NCI-H2029 treated with DMSO at 0.1 percent for 48 hours (cell line): Measurements from ENCODE around the gene DLG2.

Experiments used
- DNase-seq: peaks from one replicate; lab custom pipeline; 2025; lab: John Stamatoyannopoulos, UW

Gene DLG2

GRCh38 chr11:84660257-84660977, 966.7 kb downstream of the DLG2 start:
- DNase-seq, result no peak

- no peak for DNase-seq
Measured at GRCh38 chr11:84655712-84656111, 971.4 kb downstream of the DLG2 start.

GRCh38 chr11:84648471-84648870, 978.7 kb downstream of the DLG2 start:
- DNase-seq, result no peak

- DNase-seq, result no peak
Measured at GRCh38 chr11:84645988-84646694, 981.0 kb downstream of the DLG2 start.

GRCh38 chr11:84642500-84642899, 984.6 kb downstream of the DLG2 start:
- DNase-seq, result no peak

- no peak for DNase-seq
Measured at GRCh38 chr11:84634309-84634708, 992.8 kb downstream of the DLG2 start.

GRCh38 chr11:84628871-84629620, 998.1 kb downstream of the DLG2 start:
- no peak for DNase-seq

- DNase-seq, result no peak
Measured at GRCh38 chr11:84626256-84626655, 1000.9 kb downstream of the DLG2 start.

- DNase-seq, result no peak
Measured at GRCh38 chr11:84612645-84613044, 1014.5 kb downstream of the DLG2 start.

- peak; percentile 43 for DNase-seq
Measured at GRCh38 chr11:84608837-84609196, 1018.3 kb downstream of the DLG2 start.

- peak; percentile 43 for DNase-seq
Measured at GRCh38 chr11:84607975-84608836, 1018.9 kb downstream of the DLG2 start.

- no peak for DNase-seq
Measured at GRCh38 chr11:84594602-84595001, 1032.5 kb downstream of the DLG2 start.

GRCh38 chr11:84590106-84590505, 1037.0 kb downstream of the DLG2 start:
- no peak for DNase-seq

GRCh38 chr11:84588131-84588829, 1038.9 kb downstream of the DLG2 start:
- no peak for DNase-seq

- no peak for DNase-seq
Measured at GRCh38 chr11:84583106-84583505, 1044.0 kb downstream of the DLG2 start.

- DNase-seq, result peak; percentile 12
Measured at GRCh38 chr11:84581083-84581482, 1046.1 kb downstream of the DLG2 start.

GRCh38 chr11:84580428-84580827, 1046.7 kb downstream of the DLG2 start:
- DNase-seq, result no peak

- DNase-seq, result no peak
Measured at GRCh38 chr11:84573868-84574267, 1053.3 kb downstream of the DLG2 start.

- no peak for DNase-seq
Measured at GRCh38 chr11:84566671-84567070, 1060.5 kb downstream of the DLG2 start.

- DNase-seq, result no peak
Measured at GRCh38 chr11:84564867-84565184, 1062.3 kb downstream of the DLG2 start.

GRCh38 chr11:84564180-84564866, 1062.8 kb downstream of the DLG2 start:
- DNase-seq, result no peak
